CD4-positive, alpha-beta memory T cell (primary cell): ENCODE measurements around the gene CLCN2. TPM values are rescaled to one million over a fixed set of nuclear protein-coding genes. Genes with fewer than 3 reads are reported as not detected.

Source experiments
- CTCF ChIA-PET: fragments of 350-600 bp; sonication (Branson Sonifier 250); formaldehyde crosslinking; loops from one replicate; lab custom pipeline; 2021; ENCODE audit warnings: inconsistent platforms; ENCODE audit not compliant: partially characterized antibody; lab: Charles Lee
- POLR2A ChIA-PET: fragments of 350-600 bp; sonication (Branson Sonifier 250); formaldehyde crosslinking; loops from one replicate; lab custom pipeline; 2021; ENCODE audit not compliant: partially characterized antibody; lab: Charles Lee
- DNase-seq, 5 donors: peaks; one replicate each; pipeline versions ENCODE4 v3.0.0 to v3.0.0-alpha.2; 2020 to 2022; ENCODE audit warnings: mixed read lengths in 1 of 5
- H3K27ac ChIP-seq: one replicate; pipeline ENCODE4 v1.7.0; 2013; ENCODE audit warnings: low read depth, low read length
- H3K27me3 ChIP-seq: 2 replicates; pipeline ENCODE4 v1.7.0; 2013; ENCODE audit warnings: mild to moderate bottlenecking, low read length, moderate library complexity; ENCODE audit not compliant: insufficient read depth
- H3K36me3 ChIP-seq: 2 replicates; pipeline ENCODE4 v1.7.0; 2013; ENCODE audit warnings: mild to moderate bottlenecking, low read length, moderate library complexity; ENCODE audit not compliant: insufficient read depth
- H3K4me1 ChIP-seq: 2 replicates; pipeline ENCODE4 v1.7.0; 2013; ENCODE audit warnings: mild to moderate bottlenecking, low read length, moderate library complexity; ENCODE audit not compliant: insufficient read depth
- H3K4me3 ChIP-seq, 2 donors: one replicate each; pipeline ENCODE4 v1.7.0; 2013; ENCODE audit warnings: low read length in 2 of 2, mild to moderate bottlenecking in 1 of 2
- H3K9me3 ChIP-seq, 2 donors: one replicate each; pipeline ENCODE4 v1.7.0; 2013; ENCODE audit warnings: low read length in 2 of 2, control low read depth in 1 of 2; ENCODE audit not compliant: control insufficient read depth in 1 of 2
- H3K27ac Mint-ChIP-seq, 7 donors: one replicate each; pipeline ENCODE4 v1.8.0; 2020 to 2021; ENCODE audit warnings: mixed read lengths in 7 of 7, mild to moderate bottlenecking in 6 of 7, inconsistent platforms in 3 of 7, moderate library complexity in 3 of 7
- H3K27me3 Mint-ChIP-seq, 2 donors: one replicate each; pipeline ENCODE4 v1.8.0; 2020 to 2021; ENCODE audit warnings: mixed read lengths in 2 of 2
- H3K36me3 Mint-ChIP-seq, 2 donors: one replicate each; pipeline ENCODE4 v1.8.0; 2020 to 2021; ENCODE audit warnings: mixed read lengths in 2 of 2, inconsistent platforms in 1 of 2, mild to moderate bottlenecking in 1 of 2
- H3K4me1 Mint-ChIP-seq, 4 donors: one replicate each; pipeline ENCODE4 v1.8.0; 2020 to 2021; ENCODE audit warnings: mixed read lengths in 4 of 4, mild to moderate bottlenecking in 1 of 4
- H3K4me3 Mint-ChIP-seq, 8 donors: one replicate each; pipeline ENCODE4 v1.8.0; 2020 to 2021; ENCODE audit warnings: mixed read lengths in 8 of 8, mild to moderate bottlenecking in 7 of 8, moderate library complexity in 6 of 8, inconsistent platforms in 3 of 8
- H3K9me3 Mint-ChIP-seq, 8 donors: one replicate each; pipeline ENCODE4 v1.8.0; 2020 to 2021; ENCODE audit warnings: mixed read lengths in 8 of 8, mild to moderate bottlenecking in 5 of 8, inconsistent platforms in 3 of 8, moderate library complexity in 1 of 8
- intact Hi-C: fragments of 100-400 bp; cut with micrococcal nuclease; formaldehyde crosslinking; loops from one replicate; pipeline ENCODE4 v1.15.1; 2023
- polyA plus RNA-seq, 2 donors: library from polyadenylated mRNA; unstranded; fragments of 300-500 nt; fragmentation: Illumina TruSeq; gene quantifications; one replicate each; pipeline ENCODE4 v1.2.3, GENCODE V29; 2021
- total RNA-seq, 2 experiments: library from RNA; stranded (reverse); gene quantifications; one replicate each; pipeline ENCODE4 v1.2.3, GENCODE V29; 2021

CLCN2 gene
- total and polyA plus RNA-seq, 4 experiments from 2014 or later = 0.24 to 5.4 (median 2.1) TPM

DNA sequence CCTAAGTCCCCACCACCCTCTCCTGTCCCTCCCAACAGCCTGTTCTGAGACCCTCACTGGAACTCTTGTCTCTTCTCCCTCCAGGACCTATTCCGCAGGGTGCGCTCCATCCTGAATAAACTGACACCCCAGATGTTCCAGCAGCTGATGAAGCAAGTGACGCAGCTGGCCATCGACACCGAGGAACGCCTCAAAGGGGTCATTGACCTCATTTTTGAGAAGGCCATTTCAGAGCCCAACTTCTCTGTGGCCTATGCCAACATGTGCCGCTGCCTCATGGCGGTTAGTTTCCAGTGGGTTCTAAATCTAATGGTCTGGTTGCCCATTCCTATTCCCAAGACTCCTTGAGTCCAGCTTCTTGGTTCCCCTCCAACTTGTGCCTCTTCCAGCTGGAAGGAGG is 37.7 kb downstream of the CLCN2 start:
- no peak overlapping the region for H3K4me3 Mint-ChIP-seq
- Histone ChIP-seq H3K36me3 (peaks cover 90% of the 10 kb centered on the region), H3K27ac (no peak overlapping the region), H3K27me3 (no peaks in the 10 kb centered on the region), H3K4me1 (peaks cover 4% of the 10 kb centered on the region), H3K4me3 (no peak overlapping the region), H3K9me3 (no peaks in the 10 kb centered on the region)
- peaks cover 2 to 10% (median 4%) of the 10 kb centered on the region in 4 donors for H3K4me1 Mint-ChIP-seq
- no peak for DNase-seq
- no peaks in the 10 kb centered on the region for H3K27me3 Mint-ChIP-seq
- peaks cover 0 to 2% (median 0%) of the 10 kb centered on the region in 8 donors for H3K9me3 Mint-ChIP-seq
- ChIA-PET POLR2A (no interaction called here), CTCF (no interaction called here)
- H3K36me3 Mint-ChIP-seq = peaks cover 74 to 91% of the 10 kb centered on the region in 2 donors
- intact Hi-C loops = no loop called here
- H3K27ac Mint-ChIP-seq = peak overlapping the region in 1 of 7 donors; percentile 51

DNA sequence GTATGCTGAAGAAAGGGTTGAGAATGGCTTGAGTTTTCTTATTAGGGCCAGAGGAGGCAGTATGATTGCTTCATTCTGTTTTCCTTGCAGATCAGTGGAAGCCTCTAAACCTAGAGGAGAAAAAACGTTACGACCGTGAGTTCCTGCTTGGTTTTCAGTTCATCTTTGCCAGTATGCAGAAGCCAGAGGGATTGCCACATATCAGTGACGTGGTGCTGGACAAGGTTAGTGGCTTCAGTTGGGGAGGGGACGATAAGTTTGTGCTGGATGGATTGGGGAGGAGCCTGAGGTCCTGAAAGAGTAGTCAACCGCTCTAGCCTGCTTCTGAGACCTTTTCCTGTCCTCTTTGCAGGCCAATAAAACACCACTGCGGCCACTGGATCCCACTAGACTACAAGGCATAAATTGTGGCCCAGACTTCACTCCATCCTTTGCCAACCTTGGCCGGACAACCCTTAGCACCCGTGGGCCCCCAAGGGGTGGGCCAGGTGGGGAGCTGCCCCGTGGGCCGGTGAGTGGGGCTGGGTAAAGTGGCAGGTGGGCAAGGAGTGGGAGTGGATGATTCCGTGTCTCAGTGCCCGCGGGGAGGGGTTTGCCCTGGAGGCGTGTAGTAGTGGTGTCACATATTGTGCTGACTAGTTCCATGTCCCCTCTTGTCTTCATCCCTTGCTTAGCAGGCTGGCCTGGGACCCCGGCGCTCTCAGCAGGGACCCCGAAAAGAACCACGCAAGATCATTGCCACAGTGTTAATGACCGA is 38.5 kb downstream of the CLCN2 start:
- H3K27ac ChIP-seq = no peak overlapping the region
- ChIA-PET POLR2A (no interaction called here), CTCF (no interaction called here)
- H3K4me3 ChIP-seq = no peak overlapping the region
- no peaks in the 10 kb centered on the region for H3K9me3 ChIP-seq
- DNase-seq = no peak
- H3K27me3 ChIP-seq = no peaks in the 10 kb centered on the region
- Mint-ChIP-seq H3K36me3 (peaks cover 72 to 87% of the 10 kb centered on the region in 2 donors), H3K4me3 (no peak overlapping the region), H3K9me3 (peaks cover 0 to 2% (median 0%) of the 10 kb centered on the region in 8 donors), H3K27me3 (no peaks in the 10 kb centered on the region), H3K4me1 (peaks cover 5 to 13% (median 7%) of the 10 kb centered on the region in 4 donors), H3K27ac (peak overlapping the region in 3 of 7 donors; percentile 16 to 60 (median 46))
- H3K4me1 ChIP-seq = peaks cover 5% of the 10 kb centered on the region
- intact Hi-C loops = no loop called here
- H3K36me3 ChIP-seq = peaks cover 85% of the 10 kb centered on the region

DNA sequence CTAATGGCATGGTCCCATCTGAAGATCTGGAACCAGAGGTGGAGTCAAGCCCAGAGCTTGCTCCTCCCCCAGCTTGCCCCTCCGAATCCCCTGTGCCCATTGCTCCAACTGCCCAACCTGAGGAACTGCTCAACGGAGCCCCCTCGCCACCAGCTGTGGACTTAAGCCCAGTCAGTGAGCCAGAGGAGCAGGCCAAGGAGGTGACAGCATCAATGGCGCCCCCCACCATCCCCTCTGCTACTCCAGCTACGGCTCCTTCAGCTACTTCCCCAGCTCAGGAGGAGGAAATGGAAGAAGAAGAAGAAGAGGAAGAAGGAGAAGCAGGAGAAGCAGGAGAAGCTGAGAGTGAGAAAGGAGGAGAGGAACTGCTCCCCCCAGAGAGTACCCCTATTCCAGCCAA is 39.7 kb downstream of the CLCN2 start:
- H3K4me3 Mint-ChIP-seq = no peak overlapping the region
- Histone ChIP-seq H3K9me3 (no peaks in the 10 kb centered on the region), H3K4me3 (no peak overlapping the region), H3K36me3 (peaks cover 83% of the 10 kb centered on the region), H3K27me3 (no peaks in the 10 kb centered on the region), H3K27ac (no peak overlapping the region), H3K4me1 (peaks cover 17% of the 10 kb centered on the region)
- CTCF ChIA-PET = no interaction called here
- POLR2A ChIA-PET = interaction anchor here (0.9 kb wide), 1 partner anchor 15 kb away, joined by 3 read pairs; the partner anchor contains the start of gene FAM131A
- H3K36me3 Mint-ChIP-seq = peaks cover 65 to 87% of the 10 kb centered on the region in 2 donors
- peak overlapping the region in 1 of 7 donors; percentile 76 for H3K27ac Mint-ChIP-seq
- no peaks in the 10 kb centered on the region for H3K27me3 Mint-ChIP-seq
- H3K9me3 Mint-ChIP-seq = no peaks in the 10 kb centered on the region
- intact Hi-C loops = no loop called here
- DNase-seq = no peak
- peaks cover 14 to 26% (median 19%) of the 10 kb centered on the region in 4 donors for H3K4me1 Mint-ChIP-seq

DNA sequence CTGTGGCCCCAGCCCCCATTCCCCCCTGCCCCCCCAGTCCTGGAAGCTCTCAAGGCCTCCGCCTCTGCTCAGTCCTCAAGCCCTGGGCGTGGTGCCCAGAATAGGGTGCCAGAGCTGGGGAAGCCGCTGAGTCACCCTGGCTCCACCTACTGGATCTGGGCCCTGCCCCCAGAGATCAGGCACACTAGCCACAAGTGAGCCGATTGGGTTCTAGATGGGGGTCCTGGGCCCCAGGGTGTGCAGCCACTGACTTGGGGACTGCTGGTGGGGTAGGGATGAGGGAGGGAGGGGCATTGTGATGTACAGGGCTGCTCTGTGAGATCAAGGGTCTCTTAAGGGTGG is 41.3 kb downstream of the CLCN2 start:
- intact Hi-C loops = no loop called here
- Histone ChIP-seq H3K4me3 (no peak overlapping the region), H3K27me3 (no peaks in the 10 kb centered on the region), H3K4me1 (peaks cover 32% of the 10 kb centered on the region), H3K27ac (no peak overlapping the region), H3K36me3 (peaks cover 68% of the 10 kb centered on the region), H3K9me3 (no peaks in the 10 kb centered on the region)
- Mint-ChIP-seq H3K4me1 (peaks cover 24 to 36% (median 30%) of the 10 kb centered on the region in 4 donors), H3K9me3 (no peaks in the 10 kb centered on the region), H3K27me3 (no peaks in the 10 kb centered on the region), H3K27ac (peak overlapping the region in 1 of 7 donors; percentile 9), H3K36me3 (peaks cover 50 to 80% of the 10 kb centered on the region in 2 donors), H3K4me3 (no peak overlapping the region)
- CTCF ChIA-PET = no interaction called here
- peak in 1 of 5 donors; percentile 39 for DNase-seq
- POLR2A ChIA-PET = no interaction called here

DNA sequence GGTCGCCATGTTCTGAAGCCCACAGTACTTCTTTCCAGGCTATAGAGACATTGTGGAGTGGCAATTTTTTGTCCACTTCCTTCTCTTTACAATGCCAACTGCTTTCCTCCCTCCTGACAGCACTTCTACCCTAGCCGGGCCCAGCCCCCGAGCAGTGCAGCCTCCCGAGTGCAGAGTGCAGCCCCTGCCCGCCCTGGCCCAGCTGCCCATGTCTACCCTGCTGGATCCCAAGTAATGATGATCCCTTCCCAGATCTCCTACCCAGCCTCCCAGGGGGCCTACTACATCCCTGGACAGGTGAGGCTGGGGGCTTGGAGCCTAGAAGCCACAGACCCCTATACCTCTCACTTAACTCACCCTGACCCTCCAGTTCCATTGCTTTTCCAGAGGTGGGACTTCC is 44.2 kb downstream of the CLCN2 start:
- DNase-seq = no peak
- ChIA-PET POLR2A (interaction anchor here (0.8 to 3.9 kb wide), 2 partner anchors 9 to 45 kb away, joined by 4 to 19 read pairs; no protein-coding TSS in a partner anchor), CTCF (no interaction called here)
- Histone ChIP-seq H3K27ac (peak overlapping the region; percentile 92), H3K36me3 (peaks cover 39% of the 10 kb centered on the region), H3K27me3 (no peaks in the 10 kb centered on the region), H3K4me3 (no peak overlapping the region), H3K4me1 (peaks cover 37% of the 10 kb centered on the region), H3K9me3 (no peaks in the 10 kb centered on the region)
- Mint-ChIP-seq H3K27ac (peak overlapping the region; percentile 42 to 97 (median 94)), H3K27me3 (no peaks in the 10 kb centered on the region), H3K9me3 (no peaks in the 10 kb centered on the region), H3K4me1 (peaks cover 25 to 42% (median 31%) of the 10 kb centered on the region in 4 donors), H3K4me3 (peak overlapping the region in 6 of 8 donors; percentile 8 to 89 (median 50)), H3K36me3 (peaks cover 29 to 53% of the 10 kb centered on the region in 2 donors)
- intact Hi-C loops = no loop called here

DNA sequence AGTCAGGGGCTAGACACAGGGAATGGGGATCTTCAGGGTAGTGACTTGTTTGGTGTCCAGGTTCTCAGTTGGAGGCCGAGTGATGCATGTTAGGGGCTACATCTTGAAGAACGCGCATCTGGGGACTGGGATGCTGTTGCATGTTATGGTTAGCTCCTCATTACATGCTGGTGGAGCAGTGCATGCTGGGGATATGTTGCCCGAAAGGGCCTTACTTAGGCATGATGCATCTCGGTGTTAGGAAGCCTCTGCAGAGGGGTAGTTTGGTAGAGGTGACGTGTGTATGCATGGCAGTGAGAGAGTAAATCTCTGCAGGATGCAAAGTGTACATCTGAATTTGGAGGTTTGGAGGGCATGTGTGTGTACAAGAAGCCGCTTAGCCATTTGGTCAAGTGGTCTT is 44.6 kb downstream of the CLCN2 start:
- Histone ChIP-seq H3K9me3 (no peaks in the 10 kb centered on the region), H3K4me3 (no peak overlapping the region), H3K27me3 (no peaks in the 10 kb centered on the region), H3K27ac (peak overlapping the region; percentile 92), H3K36me3 (peaks cover 35% of the 10 kb centered on the region), H3K4me1 (peaks cover 37% of the 10 kb centered on the region)
- H3K27me3 Mint-ChIP-seq = no peaks in the 10 kb centered on the region
- intact Hi-C loops = no loop called here
- CTCF ChIA-PET = no interaction called here
- H3K36me3 Mint-ChIP-seq = peaks cover 26 to 50% of the 10 kb centered on the region in 2 donors
- DNase-seq = peak in 1 of 5 donors; percentile 34
- H3K9me3 Mint-ChIP-seq = no peaks in the 10 kb centered on the region
- peak overlapping the region in 7 of 8 donors; percentile 79 to 89 (median 86) for H3K4me3 Mint-ChIP-seq
- peak overlapping the region; percentile 23 to 97 (median 96) for H3K27ac Mint-ChIP-seq
- peaks cover 25 to 42% (median 31%) of the 10 kb centered on the region in 4 donors for H3K4me1 Mint-ChIP-seq
- POLR2A ChIA-PET = interaction anchor here (2.2 to 3.9 kb wide), 2 partner anchors 9 to 17 kb away, joined by 13 to 19 read pairs; no protein-coding TSS in a partner anchor
